ENCODE data around the gene OR2C3.
"Not testable (repeated sequence)": the region's sequence is repeated elsewhere in the genome, so short reads cannot be mapped to it uniquely, and the experiment has no call there.

Gene OR2C3

DNA sequence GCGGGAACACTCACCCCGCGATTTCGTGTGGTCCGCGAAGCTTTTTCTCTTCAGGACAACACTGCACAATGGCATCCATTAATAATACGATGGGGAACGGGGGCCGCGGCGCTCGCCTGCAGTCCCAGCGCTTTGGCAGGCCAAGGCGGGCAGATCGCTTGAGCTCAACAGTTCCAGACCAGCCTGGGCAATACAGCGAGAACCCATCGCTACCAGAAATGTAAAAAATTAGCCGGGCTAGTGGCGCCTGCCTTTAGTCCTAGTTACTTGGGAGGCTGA is 17.7 kb downstream of the OR2C3 start:
- no peak overlapping the region for H3K4me3 ChIP-seq (ENCODE audit: low read depth, low read length)

DNA sequence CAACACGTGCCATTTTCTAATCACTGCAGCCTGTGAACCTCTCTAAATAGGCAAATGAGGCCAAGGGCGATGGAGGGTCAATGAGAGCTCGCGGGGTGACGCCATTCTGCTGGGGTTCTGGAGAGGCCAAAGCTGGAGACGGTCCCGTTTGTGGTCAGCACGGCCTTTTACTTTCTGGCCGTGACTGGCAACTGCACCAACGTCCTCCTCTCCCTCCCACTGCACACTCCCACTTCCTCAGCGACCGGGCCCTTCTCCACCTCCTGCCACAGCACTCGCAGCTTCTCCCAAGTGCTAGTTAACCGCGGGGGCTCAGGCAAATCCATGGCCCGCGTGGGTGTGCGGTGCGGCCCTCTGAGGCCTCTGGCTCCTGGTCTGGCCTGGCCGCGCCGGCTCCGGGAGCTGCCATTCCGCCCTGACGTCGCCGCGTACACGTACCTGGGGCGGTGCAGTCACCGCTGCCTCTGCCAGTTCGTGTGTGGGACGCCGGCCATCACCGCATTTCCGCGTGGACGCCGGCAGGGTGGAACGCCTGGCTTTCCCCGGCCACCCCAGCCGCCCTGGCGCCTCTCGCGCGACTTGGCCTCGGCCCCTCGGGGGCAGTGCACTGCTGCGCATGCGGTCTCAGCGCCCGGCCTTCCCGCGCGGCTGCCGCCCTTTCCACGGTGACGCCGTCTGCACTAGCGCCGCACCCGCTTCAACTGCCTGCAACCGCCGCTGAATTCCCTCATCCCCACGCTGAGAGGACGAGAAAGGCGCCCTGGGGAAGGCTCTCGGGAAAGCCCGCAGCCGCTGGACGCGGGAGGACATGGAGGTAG is 18.2 kb downstream of the OR2C3 start:
- no peak overlapping the region for H3K4me3 ChIP-seq (ENCODE audit: low read depth, low read length)

DNA sequence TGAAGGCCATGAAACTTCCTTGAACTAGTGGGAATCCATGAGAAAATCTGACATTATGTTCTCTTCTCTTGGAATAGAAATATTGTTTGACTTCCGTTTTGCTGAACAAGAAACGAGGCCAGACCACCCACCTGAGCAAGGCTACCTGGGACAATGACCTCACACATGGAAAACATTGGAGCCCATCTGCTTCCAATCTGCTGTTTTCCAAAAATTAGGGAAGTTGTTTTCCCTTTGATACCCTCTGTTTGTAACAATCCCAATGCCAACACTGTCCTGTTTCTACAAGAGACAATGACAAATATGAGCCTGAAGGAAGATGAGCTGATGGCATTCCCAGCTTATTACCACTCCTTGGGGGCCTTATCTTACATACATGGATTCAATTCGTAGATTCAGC is 29.4 kb downstream of the OR2C3 start:
- H3K4me3 ChIP-seq (ENCODE audit: low read depth, low read length): no peak overlapping the region

DNA sequence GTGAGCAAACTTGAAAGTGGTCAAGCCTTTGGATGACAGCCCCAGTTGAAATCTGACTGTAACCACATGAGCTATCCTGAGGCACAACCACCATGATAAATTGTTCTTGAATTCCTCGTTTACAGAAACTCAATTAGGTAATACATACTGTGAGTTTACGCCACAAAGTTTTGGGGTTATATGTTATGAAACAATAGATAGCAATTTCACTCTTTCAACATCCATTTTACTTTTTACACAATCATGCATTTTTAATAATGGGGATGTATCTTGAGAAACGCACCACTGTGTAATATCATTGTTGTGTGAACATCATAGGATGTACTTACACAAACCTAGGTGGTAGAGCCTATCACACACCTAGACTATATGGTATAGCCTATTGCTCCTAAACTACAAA is 35.4 kb downstream of the OR2C3 start:
- no peak overlapping the region for H3K4me3 ChIP-seq (ENCODE audit: low read depth, low read length)

DNA sequence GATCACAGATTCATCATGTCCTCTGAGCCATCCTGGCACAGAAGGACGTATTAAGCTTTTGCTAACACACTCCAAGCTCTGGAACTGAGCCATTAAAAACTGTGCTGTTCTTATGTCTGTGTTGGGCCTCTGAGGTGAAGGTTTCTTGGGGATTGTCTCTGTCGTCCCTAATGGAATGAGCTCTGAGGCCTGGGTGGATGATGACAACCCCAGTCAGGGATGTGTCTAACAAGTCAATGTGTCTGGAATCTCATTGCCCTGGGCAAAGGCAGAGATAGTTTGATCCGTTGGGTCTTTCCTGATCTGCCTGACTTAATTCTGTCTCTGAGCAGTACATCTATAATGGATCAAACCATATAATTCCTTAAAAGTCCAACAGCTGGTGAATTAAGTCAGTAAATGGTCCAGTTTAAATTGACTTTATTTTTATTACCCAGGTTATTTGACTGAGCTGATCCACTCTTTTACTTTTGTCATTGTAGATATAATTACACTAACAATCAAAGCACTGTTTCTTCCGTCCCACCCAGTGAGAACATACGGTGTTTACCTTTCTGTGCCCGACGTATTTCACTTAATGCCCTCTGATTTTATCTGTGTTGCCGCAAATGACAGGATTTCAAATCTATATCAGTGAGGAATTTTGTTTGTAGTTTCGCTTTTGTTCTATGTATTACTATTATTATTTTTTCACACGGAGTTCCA is 39.5 kb downstream of the OR2C3 start:
- no peak overlapping the region for H3K4me3 ChIP-seq (ENCODE audit: low read depth, low read length)

DNA sequence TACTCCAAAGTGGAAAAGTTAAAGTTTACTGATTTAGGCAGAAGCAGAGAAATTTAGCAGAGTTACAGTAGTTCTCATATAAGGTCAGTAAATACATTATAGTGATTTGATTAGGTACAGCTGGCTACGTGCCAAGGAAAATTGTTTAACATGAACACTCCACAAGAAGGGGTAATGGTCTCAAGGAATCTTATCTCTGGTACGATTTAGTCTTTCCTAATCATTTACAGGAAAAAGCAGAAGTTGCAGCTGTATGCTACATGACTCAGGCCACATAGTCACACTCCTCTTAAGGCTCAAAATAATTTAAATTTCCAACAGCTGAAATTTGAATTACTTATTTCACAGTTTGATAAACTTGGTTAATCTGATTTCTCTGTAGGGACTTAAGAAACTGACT is 41.5 kb downstream of the OR2C3 start:
- H3K4me3 ChIP-seq (ENCODE audit: low read depth, low read length): no peak overlapping the region

DNA sequence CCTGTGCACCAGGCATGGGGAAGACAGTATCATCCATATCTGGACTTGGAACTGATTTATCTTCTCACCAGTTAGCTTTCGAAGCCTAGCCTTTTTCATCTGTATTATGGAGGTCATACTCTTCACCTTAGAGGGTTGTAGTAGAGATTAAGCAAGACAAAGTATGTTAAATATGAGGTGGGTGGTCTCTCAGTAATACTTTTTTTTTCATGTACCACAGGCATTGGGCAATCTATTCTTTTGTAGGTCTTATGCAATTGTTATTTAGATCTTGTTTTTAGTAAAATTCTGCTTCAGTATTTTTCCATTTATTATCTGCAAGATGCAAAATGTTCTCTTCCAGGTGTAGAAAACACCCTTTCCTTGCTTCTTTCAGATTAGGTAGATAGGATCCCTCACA is 43.1 kb downstream of the OR2C3 start:
- H3K4me3 ChIP-seq (ENCODE audit: low read depth, low read length): no peak overlapping the region

DNA sequence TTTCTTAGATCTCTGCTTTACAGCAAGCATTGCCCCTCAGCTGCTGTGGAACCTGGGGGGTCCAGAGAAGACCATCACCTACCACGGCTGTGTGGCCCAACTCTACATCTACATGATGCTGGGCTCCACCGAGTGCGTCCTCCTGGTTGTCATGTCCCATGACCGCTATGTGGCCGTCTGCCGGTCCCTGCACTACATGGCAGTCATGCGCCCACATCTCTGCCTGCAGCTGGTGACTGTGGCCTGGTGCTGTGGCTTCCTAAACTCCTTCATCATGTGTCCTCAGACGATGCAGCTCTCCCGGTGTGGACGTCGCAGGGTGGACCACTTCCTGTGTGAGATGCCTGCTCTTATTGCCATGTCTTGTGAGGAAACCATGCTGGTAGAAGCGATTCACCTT is 44.9 kb downstream of the OR2C3 start:
- no peak overlapping the region for H3K4me3 ChIP-seq (ENCODE audit: low read depth, low read length)

DNA sequence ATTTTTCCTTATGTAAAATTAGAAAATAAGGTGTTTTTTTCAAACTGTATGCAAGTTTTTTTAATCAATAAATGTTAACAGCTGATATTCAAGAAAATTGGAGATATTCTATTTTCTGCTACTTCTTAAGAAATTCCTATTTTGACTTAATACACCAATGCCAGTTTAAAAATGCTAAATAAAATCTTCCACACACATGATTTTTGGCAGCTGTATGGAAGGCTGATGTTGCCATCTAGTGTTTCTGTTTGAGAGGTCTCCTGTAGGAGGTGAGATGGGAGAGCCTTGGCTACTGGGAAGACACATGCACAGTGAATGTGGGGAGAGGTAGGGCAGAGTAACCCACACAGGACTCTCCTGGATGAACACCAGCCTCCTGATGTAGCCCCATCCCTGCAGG is 49.2 kb downstream of the OR2C3 start:
- no peak overlapping the region for H3K4me3 ChIP-seq (ENCODE audit: low read depth, low read length)

DNA sequence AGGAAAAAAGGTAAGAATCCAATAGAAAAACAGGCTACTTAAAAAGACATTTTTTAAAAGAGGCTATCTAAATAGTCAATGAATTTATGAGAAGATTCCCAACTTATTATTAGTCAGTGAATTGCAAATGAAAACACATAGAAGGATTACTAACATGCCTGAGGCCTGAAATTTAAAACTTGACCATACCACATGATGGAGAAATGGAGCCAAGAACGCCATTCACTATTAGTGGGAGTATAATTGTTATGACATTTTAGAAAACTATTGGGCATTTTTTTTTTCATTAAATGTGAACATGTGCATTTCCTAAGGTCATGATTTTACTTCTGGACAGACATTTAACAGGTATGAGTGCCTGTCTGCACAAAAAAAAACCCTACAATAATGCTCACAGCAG is 53.5 kb downstream of the OR2C3 start:
- H3K4me3 ChIP-seq (ENCODE audit: low read depth, low read length): no peak overlapping the region

DNA sequence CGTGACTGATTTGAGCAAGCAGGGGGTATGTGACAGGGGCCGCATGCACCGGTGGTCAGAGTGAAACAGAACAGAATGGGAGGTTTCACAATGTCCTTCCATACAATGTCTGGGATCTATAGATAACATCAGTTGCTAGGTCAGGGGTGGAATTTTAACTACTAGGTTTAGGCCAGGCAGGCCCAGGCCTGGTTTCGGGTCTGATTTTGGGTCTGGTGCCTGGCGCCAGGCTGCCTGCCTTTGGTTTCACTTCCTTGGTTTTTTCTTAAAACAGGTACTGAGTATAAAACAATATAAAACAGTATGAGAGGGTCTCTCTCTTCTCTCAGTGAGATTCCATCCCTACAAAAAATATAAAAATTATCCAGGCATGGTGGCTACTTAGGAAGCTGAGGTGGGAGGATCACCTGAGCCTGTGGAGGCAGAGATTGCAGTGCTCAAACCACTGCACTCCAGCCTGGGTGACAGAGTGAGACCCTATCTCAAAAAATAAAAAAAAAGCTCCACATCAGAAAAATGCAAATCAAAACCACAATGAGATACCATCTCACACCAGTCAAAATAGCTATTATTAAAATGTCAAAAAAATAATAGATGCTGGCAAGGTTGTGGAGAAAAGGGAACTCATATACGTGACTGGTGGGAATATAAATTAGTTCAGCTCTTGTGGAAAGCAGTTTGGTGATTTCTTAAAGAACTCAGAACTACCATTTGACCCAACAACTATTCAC is 59.7 kb downstream of the OR2C3 start:
- not testable (repeated sequence) for H3K4me3 ChIP-seq (ENCODE audit: low read depth, low read length)

DNA sequence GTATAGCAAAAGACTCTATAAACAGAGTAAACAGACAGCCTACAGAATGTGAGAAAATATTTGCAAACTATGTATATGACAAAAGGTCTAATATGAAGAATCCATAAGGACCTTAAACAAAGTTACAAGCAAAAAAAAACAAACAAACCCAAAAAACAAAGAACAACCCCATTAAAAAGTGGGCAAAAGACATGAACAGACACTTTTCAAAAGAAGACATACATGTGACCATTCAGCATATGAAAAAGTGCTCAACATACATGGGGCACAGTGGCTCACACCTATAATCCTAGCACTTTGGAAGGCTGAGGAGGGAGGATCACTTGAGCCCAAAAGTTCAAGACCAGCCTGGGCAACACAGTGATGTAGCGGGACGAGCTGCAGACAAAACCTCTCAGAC is 60.4 kb downstream of the OR2C3 start:
- H3K4me3 ChIP-seq (ENCODE audit: low read depth, low read length): no peak overlapping the region
